Embryonic facial prominence (tissue), 1 donor: Measurements from ENCODE around the gene FKBP5.
"Not testable (repeated sequence)": the region's sequence is repeated elsewhere in the genome, so short reads cannot be mapped to it uniquely, and the experiment has no call there.

ENCODE experiments used
- DNase-seq: peaks from one replicate; pipeline ENCODE4 v3.0.0-alpha.2; 2016; ENCODE audit errors: extremely low spot score

The FKBP5 gene

GRCh38 chr6:35723587-35723986 is 34.9 kb upstream of the FKBP5 start:
- no peak for DNase-seq

DNA sequence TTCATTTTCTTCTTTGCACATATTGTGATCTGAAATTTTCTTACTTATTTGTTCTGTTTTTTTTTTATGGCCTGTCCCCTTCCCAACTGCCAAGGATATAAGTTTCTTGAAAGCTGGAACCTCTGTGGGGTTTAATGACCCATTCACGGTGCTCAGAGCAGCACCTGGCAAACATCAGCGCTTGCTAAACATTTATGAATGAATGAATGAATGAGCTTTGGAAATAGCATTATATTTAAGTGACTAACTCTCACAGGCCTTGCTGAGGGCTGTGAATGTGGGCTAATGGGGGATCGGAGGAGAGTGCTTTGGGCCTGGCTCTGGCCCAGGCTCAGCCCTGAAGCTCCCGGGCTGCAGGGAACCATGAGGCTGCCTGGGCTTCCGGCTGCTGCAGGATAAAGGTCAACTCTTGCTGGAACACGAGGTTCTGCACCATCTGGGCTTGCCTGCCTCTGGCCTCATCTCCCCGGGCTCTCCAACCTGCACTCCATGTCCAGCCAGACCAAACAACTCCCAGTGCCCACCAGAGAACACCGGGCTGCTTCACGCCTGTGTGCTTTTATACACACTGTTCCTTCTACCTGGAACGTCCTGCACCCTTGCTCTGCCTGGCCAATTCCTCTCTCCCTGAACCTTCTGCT is 33.5 kb upstream of the FKBP5 start:
- no peak for DNase-seq

GRCh38 chr6:35719830-35720733 is 31.4 kb upstream of the FKBP5 start:
- no peak for DNase-seq

DNA sequence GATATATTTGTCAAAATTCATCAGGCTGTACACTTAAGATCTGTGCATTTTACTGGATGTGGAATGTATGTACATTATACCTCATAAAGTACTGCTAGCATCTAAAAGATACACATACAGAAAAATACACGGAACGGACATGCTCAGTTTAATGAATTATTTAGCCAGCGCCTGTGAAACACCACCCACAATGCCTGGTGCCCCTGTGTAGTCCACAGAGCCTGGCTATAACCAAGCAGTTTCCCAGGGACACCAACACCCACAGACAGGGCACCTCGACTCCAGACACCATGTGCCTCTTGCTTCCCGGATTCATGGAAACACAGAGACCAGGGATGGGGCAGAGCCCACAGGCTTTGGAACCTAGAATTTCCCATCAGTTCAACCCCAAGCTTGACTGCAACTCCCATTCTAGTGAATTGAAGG is 30.7 kb upstream of the FKBP5 start:
- no peak for DNase-seq

DNA sequence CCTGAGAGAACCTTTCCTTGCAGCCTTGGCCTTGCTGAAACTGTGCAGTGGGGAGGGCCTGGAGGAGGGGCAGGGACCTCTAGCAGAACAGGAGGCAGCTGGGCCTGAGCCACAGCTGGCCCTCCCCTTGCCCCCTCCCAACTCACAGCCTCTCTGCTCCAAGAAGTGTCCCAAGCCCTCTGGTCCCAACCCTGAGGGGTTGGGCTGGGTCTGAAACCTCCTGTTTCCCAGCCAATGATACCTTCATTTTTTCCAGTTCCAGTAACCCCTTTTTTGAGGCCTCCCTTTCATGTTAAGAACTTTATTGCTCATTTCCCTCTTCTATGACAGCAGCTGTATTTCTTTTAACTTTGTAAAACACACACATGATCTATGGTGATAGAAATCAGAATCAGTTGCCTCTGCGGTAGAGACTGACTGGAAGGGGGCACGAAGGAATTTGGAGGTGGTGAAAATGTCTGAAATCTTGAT is 30.2 kb upstream of the FKBP5 start:
- no peak for DNase-seq

GRCh38 chr6:35718375-35718736 is 29.6 kb upstream of the FKBP5 start:
- DNase-seq, result no peak

GRCh38 chr6:35717449-35718374 is 29.0 kb upstream of the FKBP5 start:
- DNase-seq, result no peak

- DNase-seq, result no peak
Observed at GRCh38 chr6:35716798-35717197, 28.1 kb upstream of the FKBP5 start.

- no peak for DNase-seq
Observed at GRCh38 chr6:35713006-35713767, 24.5 kb upstream of the FKBP5 start.

- no peak for DNase-seq
Observed at GRCh38 chr6:35711731-35712130, 23.0 kb upstream of the FKBP5 start.

- no peak for DNase-seq
Observed at GRCh38 chr6:35710241-35710847, 21.6 kb upstream of the FKBP5 start.

DNA sequence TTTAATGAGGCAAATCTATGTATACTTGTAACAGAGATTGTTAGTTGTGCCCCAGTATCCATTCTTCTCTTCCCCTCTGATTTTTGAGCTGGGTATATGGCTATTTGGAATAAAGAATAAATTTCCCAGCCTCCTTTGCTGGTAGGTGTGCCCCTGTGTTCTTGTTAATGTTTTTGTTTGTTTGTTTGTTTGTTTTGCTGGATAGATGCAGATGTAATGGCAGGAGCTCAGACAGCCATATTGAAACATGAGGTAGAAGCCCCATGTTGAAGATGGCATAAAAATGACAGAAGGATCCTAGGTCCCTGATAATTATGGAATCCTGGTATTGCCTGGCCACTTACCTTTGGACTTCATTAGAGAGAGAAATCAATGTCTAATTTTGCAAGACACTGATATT is 19.9 kb upstream of the FKBP5 start:
- DNase-seq, result no peak

DNA sequence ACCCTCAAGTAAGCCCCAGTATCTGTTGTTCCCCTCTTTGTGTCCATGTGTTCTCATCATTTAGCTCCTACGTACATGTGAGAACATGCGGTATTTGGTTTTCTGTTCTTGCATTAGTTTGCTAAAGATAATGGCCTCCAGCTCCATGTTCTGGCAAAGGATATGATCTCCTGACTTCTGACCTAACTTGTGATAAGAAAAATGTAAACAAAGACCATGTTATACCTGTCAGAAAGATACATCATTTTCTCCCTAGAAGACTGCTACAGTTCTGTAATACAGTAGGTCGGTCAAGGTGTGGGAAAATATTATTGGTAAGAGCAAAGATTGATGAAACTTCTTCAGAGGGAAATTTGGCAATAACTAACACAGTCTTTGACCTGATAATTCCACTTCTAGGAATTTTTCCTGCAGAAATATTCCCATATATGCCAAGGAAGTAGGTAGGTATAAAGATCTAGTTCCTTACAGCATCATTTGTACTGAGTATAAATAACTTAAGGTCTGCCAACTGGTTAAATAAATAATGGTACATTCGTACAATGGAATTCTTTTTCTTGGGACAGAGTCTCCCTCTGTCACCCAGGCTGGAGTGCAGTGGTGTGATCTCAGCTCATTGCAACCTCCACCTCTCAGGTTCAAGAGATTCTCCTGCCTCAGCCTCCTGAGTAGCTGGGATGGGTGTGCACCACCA is 19.1 kb upstream of the FKBP5 start:
- no peak for DNase-seq

DNA sequence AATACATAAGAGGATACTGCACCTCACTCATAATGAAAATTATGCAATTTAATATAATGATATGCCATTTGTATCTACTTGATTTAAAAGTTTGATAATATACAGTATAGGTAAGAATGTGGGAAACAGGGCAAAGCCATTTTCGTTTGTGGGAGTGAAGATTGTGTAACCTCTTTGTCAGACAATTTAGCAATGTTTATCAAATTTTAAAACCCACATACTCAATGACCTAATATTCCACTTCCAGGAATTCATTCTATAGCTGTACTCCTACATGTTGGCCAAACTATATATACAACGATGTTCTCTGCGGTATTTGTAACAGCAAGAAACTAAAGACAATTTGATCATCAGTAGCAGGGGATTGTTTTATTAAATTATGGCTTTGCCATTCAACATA is 17.8 kb upstream of the FKBP5 start:
- no peak for DNase-seq

DNA sequence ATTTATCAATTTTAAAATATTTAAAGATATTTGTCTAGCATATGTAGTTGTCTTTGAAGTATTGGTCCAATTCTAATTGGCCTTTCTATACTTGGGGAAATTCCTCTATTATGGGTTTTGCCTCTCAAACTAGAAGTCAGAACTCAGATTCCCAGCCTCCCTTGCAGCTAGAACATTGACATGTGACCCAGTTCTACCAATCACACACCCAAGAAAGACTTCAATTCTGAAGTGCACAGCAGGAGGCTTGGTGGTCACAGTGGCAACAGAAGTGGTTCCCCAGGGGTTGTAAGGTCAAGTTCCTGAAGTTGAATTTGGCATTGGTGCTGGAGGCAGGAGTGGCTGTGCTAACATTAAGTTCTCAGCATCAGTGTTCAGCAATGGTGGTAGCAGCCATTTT is 14.8 kb upstream of the FKBP5 start:
- no peak for DNase-seq

GRCh38 chr6:35698858-35699257 is 10.1 kb upstream of the FKBP5 start:
- no peak for DNase-seq

GRCh38 chr6:35698430-35698829 is 9.7 kb upstream of the FKBP5 start:
- not testable (repeated sequence) for DNase-seq

- DNase-seq, result no peak
Observed at GRCh38 chr6:35694462-35694861, 5.7 kb upstream of the FKBP5 start.

- no peak for DNase-seq
Observed at GRCh38 chr6:35691027-35691824, 2.5 kb upstream of the FKBP5 start.
